K562 (cell line): ENCODE data around the gene CD19. TPM values are rescaled to one million over a fixed set of nuclear protein-coding genes. Genes with fewer than 3 reads are reported as not detected.

Experiments used
- ATAC-seq: fragments of 200-7000 bp; cut with Tn5 transposase; 3 replicates; pipeline ENCODE4 v1.9.1; 2020; ENCODE audit warnings: moderate library complexity
- BruUV-seq: library from RNA; stranded (reverse); fragments of 400-500 nt; replicated peaks from 2 replicates; lab custom pipeline; 2021; lab: Mats Ljungman, UMichigan
- CTCF ChIA-PET: fragments of 300-600 bp; formaldehyde crosslinking; extraction: SDS; loops from one replicate; lab custom pipeline; 2021; ENCODE audit warnings: low intra/inter-chr PET ratio; lab: Yijun Ruan, JAX
- POLR2A ChIA-PET: fragments of 300-600, 350-650 bp; sonication (Branson Sonifier 250); formaldehyde crosslinking; extraction: SDS; loops from one replicate; lab custom pipeline; 2021; ENCODE audit warnings: antibody characterized with exemption, inconsistent platforms; lab: Yijun Ruan, JAX
- DNase-seq, 4 experiments: peaks; one replicate each; pipeline versions ENCODE4 v3.0.0 to v3.0.0-alpha.2; 2011 to 2018; ENCODE audit warnings: low spot score in 3 of 4, mixed read lengths in 3 of 4; ENCODE audit errors: extremely low read depth in 1 of 4
- FAIRE-seq: peaks from 2 replicates; lab custom pipeline; 2011; peaks lifted over from hg19 to GRCh38; lab: Jason Lieb, UNC
- H2AFZ ChIP-seq: 2 replicates; pipeline ENCODE4 v1.6.0; 2011; ENCODE audit warnings: low read depth, low read length, control low read depth, inconsistent platforms
- H3K27ac ChIP-seq: fragments of 200-600 bp; 3 replicates; pipeline ENCODE4 v1.8.0; 2011; ENCODE audit warnings: low read depth, mild to moderate bottlenecking, control low read depth, inconsistent platforms, low read length, moderate library complexity, mixed read lengths; ENCODE audit errors: extremely low read depth
- H3K27me3 ChIP-seq, 2 experiments: fragments of 300-600 bp in 1 of 2; 2 replicates in 1 of 2; 3 replicates in 1 of 2; pipeline versions ENCODE4 v1.6.0 to v1.8.0; 2011; ENCODE audit warnings: inconsistent platforms in 2 of 2, low read length in 2 of 2, mild to moderate bottlenecking in 1 of 2, mixed read lengths in 1 of 2, moderate library complexity in 1 of 2; ENCODE audit not compliant: control insufficient read depth in 2 of 2, insufficient read depth in 2 of 2
- H3K36me3 ChIP-seq: fragments of 300-600 bp; 3 replicates; pipeline ENCODE4 v1.8.0; 2011; ENCODE audit warnings: mild to moderate bottlenecking, low read length, inconsistent platforms; ENCODE audit not compliant: control insufficient read depth, insufficient read depth
- H3K4me1 ChIP-seq, 2 experiments: fragments of 200-600 bp in 1 of 2; replicated peaks in 1 of 2; 2 replicates in 1 of 2; 3 replicates in 1 of 2; pipeline versions ENCODE4 v1.5.1 to v1.8.0; 2011; ENCODE audit warnings: inconsistent platforms in 2 of 2, low read length in 2 of 2, mild to moderate bottlenecking in 1 of 2, mixed read lengths in 1 of 2, moderate library complexity in 1 of 2; ENCODE audit not compliant: control insufficient read depth in 2 of 2, insufficient read depth in 2 of 2
- H3K4me2 ChIP-seq: 2 replicates; pipeline ENCODE4 v1.6.1; 2011; ENCODE audit warnings: low read length, control low read depth, inconsistent platforms, mixed read lengths; ENCODE audit not compliant: insufficient read depth
- H3K4me3 ChIP-seq: fragments of 200-600 bp; sonication (generic), shearing (Covaris generic); 2 replicates; pipeline ENCODE4 v1.5.1; 2016; ENCODE audit warnings: control low read depth, inconsistent platforms
- H3K79me2 ChIP-seq: fragments of 200-600 bp; 3 replicates; pipeline ENCODE4 v1.8.0; 2011; ENCODE audit warnings: low read length, inconsistent platforms; ENCODE audit not compliant: control insufficient read depth, insufficient read depth
- H3K9ac ChIP-seq, 2 experiments: 2 replicates each; pipeline versions ENCODE4 v1.6.0 to v1.6.1; 2011; ENCODE audit warnings: low read depth in 2 of 2, low read length in 2 of 2, control low read depth in 1 of 2, inconsistent platforms in 1 of 2, mild to moderate bottlenecking in 1 of 2, mixed read lengths in 1 of 2; ENCODE audit not compliant: insufficient read depth in 1 of 2
- H3K9me1 ChIP-seq: one replicate; pipeline ENCODE4 v1.6.0; 2011; ENCODE audit warnings: inconsistent platforms, mild to moderate bottlenecking, low read length, moderate library complexity; ENCODE audit not compliant: control insufficient read depth, insufficient read depth
- H3K9me3 ChIP-seq: replicated peaks from 2 replicates; pipeline ENCODE4 v1.5.1; 2011; ENCODE audit warnings: low read depth, low read length, inconsistent platforms; ENCODE audit not compliant: control insufficient read depth, insufficient read depth
- H4K20me1 ChIP-seq: replicated peaks from 2 replicates; pipeline ENCODE4 v1.6.1; 2011; ENCODE audit warnings: low read length, inconsistent platforms, mixed read lengths; ENCODE audit not compliant: control insufficient read depth, insufficient read depth
- KDM1A ChIP-seq, 2 experiments: fragments of 450-650 bp; IDR thresholded peaks; 2 replicates each; pipeline ENCODE4 v1.6.1; 2016; ENCODE audit warnings: mild to moderate bottlenecking in 2 of 2
- MIER1 ChIP-seq: fragments of 450-650 bp; IDR thresholded peaks from 2 replicates; pipeline ENCODE4 v1.6.1; 2016; ENCODE audit warnings: antibody characterized with exemption, mild to moderate bottlenecking, low read depth
- TFAM ChIP-seq: fragments of 250-450 bp; sonication (Bioruptor Pico); conservative IDR thresholded peaks from 2 replicates; pipeline ENCODE4 v1.5.0; 2021; ENCODE audit warnings: mild to moderate bottlenecking, moderate library complexity
- ZNF121 ChIP-seq: sonication (generic); formaldehyde crosslinking; conservative IDR thresholded peaks from 2 replicates; pipeline ENCODE4 v1.8.0; 2022; ENCODE audit warnings: missing genetic modification reagents
- ZNF551 ChIP-seq: fragments of 250-450 bp; sonication (Bioruptor Pico); IDR thresholded peaks from 2 replicates; pipeline ENCODE4 v1.5.0; 2021; ENCODE audit warnings: mild to moderate bottlenecking, moderate library complexity
- ZNF76 ChIP-seq: fragments of 250-450 bp; sonication (Bioruptor Pico); IDR thresholded peaks from 2 replicates; pipeline ENCODE4 v1.4.0; 2020; ENCODE audit warnings: mild to moderate bottlenecking, moderate library complexity, borderline replicate concordance
- WGBS: fragments of 100-300 bp; shearing (Covaris generic); methylation state at CpG from one replicate; pipeline ENCODE4 v1.1.6; 2016; ENCODE audit warnings: low coverage, mixed read lengths; ENCODE audit not compliant: insufficient coverage; ENCODE audit errors: missing lambda C conversion rate; 5-methylcytosine and 5-hydroxymethylcytosine counted together
- in situ Hi-C: fragments of 300-500 bp; cut with MboI; formaldehyde crosslinking; loops from 4 replicates; pipeline ENCODE4 v1.15.0; 2018; ENCODE audit warnings: inconsistent platforms, mixed read lengths
- intact Hi-C: fragments of 100-400 bp; cut with micrococcal nuclease; formaldehyde crosslinking; loops from 2 replicates; pipeline ENCODE4 v1.14.2; 2022
- polyA plus RNA-seq, 8 experiments: library from polyadenylated mRNA; depleted of rRNA in 4 of 8; stranded (reverse) in 5 of 8; unstranded in 3 of 8; fragments of >200 nt; fragmentation: Nextera tagmentation in 2 of 8; fragmentation: Illumina TruSeq in 1 of 8; extraction: Ambion mirVana in 2 of 8; extraction: Trizol in 1 of 8; gene quantifications; 2 replicates each; pipeline versions ENCODE4 v1.2.1 to v1.2.3, GENCODE V29; 2011 to 2014; ENCODE audit warnings: inconsistent platforms in 1 of 8, missing spikeins in 1 of 8
- total RNA-seq, 7 experiments: library from RNA; depleted of rRNA in 6 of 7; stranded (reverse); fragments of >200 nt in 6 of 7; fragmentation: Illumina TruSeq in 2 of 7; extraction: Trizol in 2 of 7; gene quantifications; 2 replicates each; pipeline versions ENCODE4 v1.2.1 to v1.2.3, GENCODE V29; 2011 to 2021; ENCODE audit warnings: low replicate concordance in 1 of 7

CD19 gene
- total and polyA plus RNA-seq, 9 of the 15 experiments (the other 6 are each of a cell fraction or from before 2014, with no cell fraction given) = 0.27 to 3.7 (median 2.0) TPM; not detected in 1

DNA sequence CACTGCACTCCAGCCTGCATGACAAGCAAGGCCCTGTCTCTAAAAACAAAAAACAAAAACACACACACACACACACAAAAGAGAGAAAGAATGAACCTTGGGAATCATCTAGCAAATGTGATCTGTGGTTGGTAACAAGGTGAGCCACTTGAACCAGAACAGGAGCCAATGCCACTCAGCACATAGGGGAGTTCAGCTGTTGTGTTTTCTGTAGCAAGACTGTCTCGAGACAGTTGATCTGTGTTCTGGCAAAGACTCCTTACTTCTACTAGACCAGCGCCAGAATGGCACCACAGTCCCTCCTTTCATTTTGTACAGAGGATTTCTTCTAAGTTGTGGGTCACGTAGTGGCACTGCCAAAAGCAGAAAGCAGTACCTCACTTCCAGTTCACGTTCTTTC is 32.8 kb upstream of the CD19 start:
- no TSS peak for BruUV-seq
- no peaks in the 10 kb centered on the region; the same call in 2 of the 3 replicates for H3K36me3 ChIP-seq
- no peaks in the 10 kb centered on the region for H3K9me1 ChIP-seq
- no peak overlapping the region for H3K4me2 ChIP-seq
- CTCF ChIA-PET = no interaction called here
- H3K9ac ChIP-seq = no peak overlapping the region
- H3K4me3 ChIP-seq = no peak overlapping the region
- ATAC-seq = no peak
- H2AFZ ChIP-seq = no peak overlapping the region
- no peak overlapping the region for H3K27ac ChIP-seq
- intact Hi-C loops (no loop called here), in situ Hi-C loops (no loop called here)
- no peak for DNase-seq
- no peaks in the 10 kb centered on the region for H3K9me3 ChIP-seq
- WGBS = 26% methylated on average over 4 of the region's 4 CpGs
- no peaks in the 10 kb centered on the region for H3K79me2 ChIP-seq
- no peaks in the 10 kb centered on the region for H3K27me3 ChIP-seq
- peak; percentile 19 for FAIRE-seq
- peaks cover 0 to 15% of the 10 kb centered on the region in 2 experiments; a peak in 2 of 5 replicates for H3K4me1 ChIP-seq
- no peaks in the 10 kb centered on the region for H4K20me1 ChIP-seq
- TF ChIP-seq KDM1A (IDR thresholded peaks at IDR 0.05) (no peak), TFAM (CRISPR knock-in tag) (no peak), ZNF76 (CRISPR knock-in tag) (no peak), ZNF551 (no peak)
- POLR2A ChIA-PET = interaction anchor here (0.6 kb wide), 1 partner anchor 18 kb away, joined by 3 read pairs; no protein-coding TSS in a partner anchor

GRCh38 chr16:28899882-28900590 is 31.7 kb upstream of the CD19 start:
- no peak for FAIRE-seq
- intact Hi-C loops = no loop called here
- TF ChIP-seq MIER1 (no peak), ZNF121 (CRISPR knock-in tag) (peak; percentile 72)
- Histone ChIP-seq H3K36me3 (no peaks in the 10 kb centered on the region), H2AFZ (no peak overlapping the region), H3K9me3 (no peaks in the 10 kb centered on the region), H3K9ac (peak overlapping the region in 1 of 2 experiments; percentile 68; a peak in 1 of 4 replicates), H3K27me3 (no peaks in the 10 kb centered on the region), H3K4me3 (no peak overlapping the region), H3K79me2 (no peaks in the 10 kb centered on the region), H3K27ac (no peak overlapping the region), H3K9me1 (no peaks in the 10 kb centered on the region), H3K4me1 (peaks cover 0 to 19% of the 10 kb centered on the region in 2 experiments; a peak in 2 of 5 replicates), H3K4me2 (no peak overlapping the region), H4K20me1 (no peaks in the 10 kb centered on the region)
- POLR2A ChIA-PET = interaction anchor here (0.6 to 0.9 kb wide), 2 partner anchors 9 to 21 kb away, joined by 3 read pairs; no protein-coding TSS in a partner anchor
- DNase-seq = no peak
- ATAC-seq = no peak
- 64% methylated on average over 8 of the region's 11 CpGs for WGBS
- in situ Hi-C loops = no loop called here
- BruUV-seq = no TSS peak
- CTCF ChIA-PET = no interaction called here
